ENCODE measurements around the gene WWOX.

WWOX gene

GRCh38 chr16:78784771-78785170 is 685.3 kb downstream of the WWOX start:
- no peak for DNase-seq (ENCODE audit: low read depth)
- TF ChIP-seq POLR2A (IDR thresholded peaks at IDR 0.05; ENCODE audit: extremely low read depth, insufficient read length) (no peak), MAX (IDR thresholded peaks at IDR 0.05; ENCODE audit: low read depth, low read length) (no peak), MYC (IDR thresholded peaks at IDR 0.05; ENCODE audit: low read depth, low read length) (no peak), CTCF (IDR thresholded peaks at IDR 0.05; ENCODE audit: low read depth, low read length) (no peak)
- H3K4me3 ChIP-seq (ENCODE audit: low read depth, low read length) = no peak overlapping the region

- no peak overlapping the region for H3K4me3 ChIP-seq (ENCODE audit: low read depth, low read length)
- TF ChIP-seq MYC (IDR thresholded peaks at IDR 0.05; ENCODE audit: low read depth, low read length) = no peak
- no peak for TF ChIP-seq POLR2A (IDR thresholded peaks at IDR 0.05; ENCODE audit: extremely low read depth, insufficient read length)
- no peak for TF ChIP-seq MAX (IDR thresholded peaks at IDR 0.05; ENCODE audit: low read depth, low read length)
- TF ChIP-seq CTCF (IDR thresholded peaks at IDR 0.05; ENCODE audit: low read depth, low read length) = no peak
- DNase-seq (ENCODE audit: low read depth) = no peak
Observed at GRCh38 chr16:78785218-78785617, 685.8 kb downstream of the WWOX start.

GRCh38 chr16:78786635-78787034 is 687.2 kb downstream of the WWOX start:
- DNase-seq (ENCODE audit: low read depth) = no peak
- TF ChIP-seq POLR2A (IDR thresholded peaks at IDR 0.05; ENCODE audit: extremely low read depth, insufficient read length) = no peak
- no peak for TF ChIP-seq CTCF (IDR thresholded peaks at IDR 0.05; ENCODE audit: low read depth, low read length)
- no peak for TF ChIP-seq MAX (IDR thresholded peaks at IDR 0.05; ENCODE audit: low read depth, low read length)
- H3K4me3 ChIP-seq (ENCODE audit: low read depth, low read length) = no peak overlapping the region

- TF ChIP-seq MYC (IDR thresholded peaks at IDR 0.05; ENCODE audit: low read depth, low read length) (no peak), POLR2A (IDR thresholded peaks at IDR 0.05; ENCODE audit: extremely low read depth, insufficient read length) (no peak), CTCF (IDR thresholded peaks at IDR 0.05; ENCODE audit: low read depth, low read length) (no peak), MAX (IDR thresholded peaks at IDR 0.05; ENCODE audit: low read depth, low read length) (no peak)
- H3K4me3 ChIP-seq (ENCODE audit: low read depth, low read length) = no peak overlapping the region
- DNase-seq (ENCODE audit: low read depth) = no peak
Observed at GRCh38 chr16:78788276-78788675, 688.8 kb downstream of the WWOX start.

- H3K4me3 ChIP-seq (ENCODE audit: low read depth, low read length) = no peak overlapping the region
- DNase-seq (ENCODE audit: low read depth) = no peak
- no peak for TF ChIP-seq MAX (IDR thresholded peaks at IDR 0.05; ENCODE audit: low read depth, low read length)
- no peak for TF ChIP-seq MYC (IDR thresholded peaks at IDR 0.05; ENCODE audit: low read depth, low read length)
- no peak for TF ChIP-seq POLR2A (IDR thresholded peaks at IDR 0.05; ENCODE audit: extremely low read depth, insufficient read length)
- no peak for TF ChIP-seq CTCF (IDR thresholded peaks at IDR 0.05; ENCODE audit: low read depth, low read length)
Observed at GRCh38 chr16:78788696-78789095, 689.2 kb downstream of the WWOX start.

GRCh38 chr16:78789561-78789960 is 690.1 kb downstream of the WWOX start:
- TF ChIP-seq POLR2A (IDR thresholded peaks at IDR 0.05; ENCODE audit: extremely low read depth, insufficient read length) = no peak
- TF ChIP-seq MAX (IDR thresholded peaks at IDR 0.05; ENCODE audit: low read depth, low read length) = no peak
- TF ChIP-seq CTCF (IDR thresholded peaks at IDR 0.05; ENCODE audit: low read depth, low read length) = no peak
- no peak for TF ChIP-seq MYC (IDR thresholded peaks at IDR 0.05; ENCODE audit: low read depth, low read length)
- no peak for DNase-seq (ENCODE audit: low read depth)
- no peak overlapping the region for H3K4me3 ChIP-seq (ENCODE audit: low read depth, low read length)

Data from NB4 (cell line).